T1000 (cell line): ENCODE data around the gene GALNT16.
"Not testable (repeated sequence)": the region's sequence is repeated elsewhere in the genome, so short reads cannot be mapped to it uniquely, and the experiment has no call there.

ENCODE experiments used
- DNase-seq: peaks from one replicate; lab custom pipeline; 2025; ENCODE audit warnings: mixed read lengths; lab: John Stamatoyannopoulos, UW

GALNT16 gene

DNA sequence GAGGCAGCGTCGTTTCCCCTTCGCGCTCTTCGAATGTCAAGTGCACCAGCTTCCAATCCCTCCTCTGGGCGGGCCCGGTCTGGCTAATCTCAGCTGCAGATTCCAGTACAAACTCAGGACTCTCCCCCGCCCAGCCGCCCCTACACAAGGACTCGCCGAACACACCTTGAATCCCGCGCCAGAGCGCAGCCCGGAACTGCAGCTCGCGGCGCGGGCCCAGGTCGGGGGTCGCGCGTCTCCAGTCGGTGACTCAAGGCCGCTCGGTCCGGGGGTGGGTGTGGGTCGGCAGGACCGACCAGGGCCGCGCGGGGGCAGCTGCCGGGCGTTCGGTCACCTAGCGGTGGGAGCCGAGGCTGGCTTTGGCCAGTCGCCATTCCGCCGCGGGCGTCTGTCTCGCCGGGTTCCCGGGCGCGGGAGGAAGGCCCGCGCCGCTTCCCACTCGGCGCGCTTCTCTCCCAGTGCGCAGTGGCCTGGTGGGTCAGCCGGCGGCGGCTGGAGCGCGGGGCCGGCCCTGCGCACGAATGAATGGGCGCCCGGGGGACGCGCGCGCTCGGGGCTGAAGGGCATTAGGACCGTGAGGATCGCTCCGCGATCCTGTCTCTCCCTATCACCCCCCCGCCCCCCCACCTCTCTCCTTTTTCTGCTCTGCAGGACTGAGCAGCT, at the start of gene GALNT16:
GALNT16 (plus strand) TSS at position 632 of the 663 bp plus-strand sequence. CDS start 133 bp downstream, outside the sequence.
- peak; percentile 48 for DNase-seq

DNA sequence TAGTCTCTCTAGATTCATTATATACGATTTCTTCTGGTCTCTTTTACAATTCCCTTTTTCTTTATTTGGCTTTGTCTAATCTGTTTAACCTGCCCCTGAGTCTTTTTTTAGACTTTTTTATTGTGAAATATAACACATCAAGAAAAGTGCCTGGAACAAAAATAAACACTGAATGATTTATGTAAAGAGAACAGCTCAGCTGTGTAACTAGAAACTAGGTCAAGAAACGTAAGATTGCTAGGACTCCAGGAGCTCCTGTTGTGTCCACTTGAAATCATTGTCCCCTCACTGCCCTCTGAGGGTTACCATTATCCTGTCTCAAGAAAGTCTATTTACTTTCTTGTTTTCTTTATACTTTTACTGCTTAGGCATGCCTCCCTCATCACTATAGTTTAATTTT, 45.6 kb upstream of the GALNT16 start:
- no peak for DNase-seq

DNA sequence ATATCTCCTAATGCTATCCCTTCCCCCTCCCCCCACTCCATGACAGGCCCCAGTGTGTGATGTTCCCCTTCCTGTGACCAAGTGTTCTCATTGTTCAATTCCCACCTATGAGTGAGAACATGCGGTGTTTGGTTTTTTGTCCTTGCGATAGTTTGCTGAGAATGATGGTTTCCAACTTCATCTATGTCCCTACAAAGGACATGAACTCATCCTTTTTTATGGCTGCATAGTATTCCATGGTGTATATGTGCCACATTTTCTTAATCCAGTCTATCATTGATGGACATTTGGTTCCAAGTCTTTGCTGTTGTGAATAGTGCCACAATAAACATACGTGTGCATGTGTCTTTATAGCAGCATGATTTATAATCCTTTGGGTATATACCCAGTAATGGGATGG, 42.3 kb upstream of the GALNT16 start:
- not testable (repeated sequence) for DNase-seq

DNA sequence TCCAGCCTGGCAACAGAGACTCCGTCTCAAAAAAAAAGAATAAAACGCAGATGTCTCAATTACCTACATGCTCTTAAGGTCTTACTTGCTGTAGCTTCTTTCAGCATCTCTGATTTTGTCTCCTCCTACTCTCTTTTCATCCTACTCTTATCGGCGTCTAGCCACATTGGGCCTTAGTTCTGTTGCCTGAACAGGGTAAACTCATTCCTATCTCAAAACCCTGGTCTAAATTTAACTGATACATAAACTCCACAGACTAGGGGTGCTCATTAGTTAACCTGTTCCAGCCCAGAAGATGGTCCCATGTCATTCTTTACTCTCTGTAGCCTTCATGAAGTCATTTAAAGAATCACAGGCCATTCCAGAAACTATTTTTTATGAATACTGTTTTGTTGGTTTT, 35.0 kb upstream of the GALNT16 start:
- DNase-seq: no peak

DNA sequence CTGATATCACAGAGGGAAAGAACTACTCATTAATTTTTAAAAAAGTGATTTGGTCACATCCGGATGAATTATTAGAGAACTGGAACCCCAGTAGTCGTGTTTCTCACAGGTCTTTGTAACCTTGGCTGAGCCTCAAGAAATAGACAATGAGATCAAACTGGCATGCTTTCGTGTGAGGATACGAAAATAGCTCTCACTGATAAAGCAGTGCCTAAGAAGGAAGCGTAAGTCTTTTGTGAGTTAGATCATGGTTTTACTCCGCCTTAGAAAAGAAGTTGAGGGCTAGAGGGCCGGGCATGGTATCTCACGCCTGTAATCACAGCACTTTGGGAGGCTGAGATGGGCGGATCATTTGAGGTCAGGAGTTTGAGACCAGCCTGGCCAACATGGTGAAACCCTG, 33.8 kb upstream of the GALNT16 start:
- no peak for DNase-seq

DNA sequence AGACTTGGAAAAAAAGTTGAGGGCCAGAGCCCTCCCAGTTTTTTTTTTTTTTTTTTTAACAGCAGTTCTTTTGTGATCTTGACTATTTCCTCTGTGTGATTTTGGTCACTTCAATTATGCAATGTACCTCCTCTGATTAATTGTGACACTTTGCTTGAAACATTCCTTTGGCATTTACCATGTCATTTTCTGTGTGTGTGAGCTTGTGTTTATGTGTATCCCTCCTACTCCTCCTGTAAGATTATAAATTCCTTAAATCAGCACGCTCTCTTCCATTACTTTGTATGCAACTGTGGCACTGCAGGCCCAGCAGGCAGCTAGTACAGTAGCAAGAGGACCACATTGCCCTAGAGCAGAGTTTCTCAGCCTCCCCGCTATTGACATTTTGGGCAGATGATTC, 33.2 kb upstream of the GALNT16 start:
- no peak for DNase-seq

DNA sequence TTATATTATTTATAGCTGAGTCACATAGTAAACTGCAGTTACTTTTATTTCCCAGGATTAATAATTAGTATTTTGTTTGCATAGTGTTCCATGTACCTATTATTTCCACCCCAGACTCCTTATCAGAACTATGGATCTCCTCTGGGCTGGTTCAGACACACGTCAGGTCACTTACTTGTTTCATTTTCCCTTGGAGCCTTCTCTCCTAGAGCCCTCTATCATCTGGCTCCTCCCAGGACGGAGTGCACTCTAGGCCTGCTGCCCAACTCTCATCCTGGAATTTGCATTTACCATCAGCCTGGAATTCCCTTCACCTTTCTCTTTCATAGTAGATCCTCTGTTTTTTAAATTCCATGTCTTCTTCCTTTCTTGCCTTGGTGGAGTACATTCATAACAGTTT, 28.5 kb upstream of the GALNT16 start:
- DNase-seq: no peak

DNA sequence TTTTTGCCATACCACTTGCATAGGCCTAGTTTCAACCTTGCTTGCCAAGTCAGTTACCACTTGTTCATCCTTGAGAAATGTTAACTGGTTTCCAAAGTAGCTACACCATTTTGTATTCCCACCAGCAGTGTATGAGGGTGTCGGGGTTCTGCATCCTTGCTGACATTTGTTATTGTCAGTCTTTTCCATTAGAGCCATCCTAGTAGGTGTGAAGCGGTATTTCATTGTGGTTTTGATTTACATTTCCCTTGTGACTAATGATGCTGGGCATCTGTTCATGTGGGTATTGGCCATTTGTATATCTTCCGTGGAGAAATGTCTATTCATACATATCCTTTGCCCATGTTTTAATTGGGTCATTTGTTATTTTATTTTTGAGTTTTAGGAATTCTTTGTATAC, 27.6 kb upstream of the GALNT16 start:
- no peak for DNase-seq

DNA sequence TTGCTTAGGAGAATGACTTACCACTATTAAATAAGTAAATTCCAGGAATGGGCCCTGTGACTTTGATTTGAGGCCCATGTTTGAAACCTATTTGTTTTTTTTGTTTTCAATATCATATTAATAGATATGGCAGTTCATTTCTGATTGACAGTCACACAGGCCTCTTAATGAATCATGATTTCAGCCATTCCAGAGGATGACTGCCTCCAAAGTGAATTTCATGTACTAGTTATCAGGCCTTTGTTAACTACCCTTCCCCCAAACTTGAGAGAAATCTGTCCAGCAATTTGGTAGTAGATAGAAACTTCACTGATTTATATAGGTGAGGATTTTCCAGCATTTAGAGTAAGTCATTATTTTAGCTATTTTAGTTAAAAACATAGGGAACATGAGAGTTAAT, 25.9 kb upstream of the GALNT16 start:
- DNase-seq: no peak

DNA sequence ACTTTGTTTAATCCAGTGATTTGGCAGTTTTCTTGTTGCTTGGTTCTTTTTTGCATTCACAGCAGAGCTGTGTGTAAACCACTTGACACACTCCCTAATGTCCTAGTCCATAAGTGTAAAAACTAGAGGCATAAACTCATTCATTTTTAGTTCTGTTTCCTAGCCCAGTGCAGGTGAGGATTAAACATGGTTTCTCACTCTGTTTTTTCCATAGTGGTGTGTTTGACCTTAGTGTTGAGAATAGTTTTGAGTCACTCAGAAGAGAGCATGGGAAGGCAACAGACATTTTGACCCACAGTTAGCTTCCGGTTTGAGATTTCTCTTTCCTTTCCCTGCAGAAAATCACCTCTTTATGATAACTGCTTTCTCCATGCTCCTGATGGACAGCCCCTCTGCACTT, 24.2 kb upstream of the GALNT16 start:
- DNase-seq: no peak

DNA sequence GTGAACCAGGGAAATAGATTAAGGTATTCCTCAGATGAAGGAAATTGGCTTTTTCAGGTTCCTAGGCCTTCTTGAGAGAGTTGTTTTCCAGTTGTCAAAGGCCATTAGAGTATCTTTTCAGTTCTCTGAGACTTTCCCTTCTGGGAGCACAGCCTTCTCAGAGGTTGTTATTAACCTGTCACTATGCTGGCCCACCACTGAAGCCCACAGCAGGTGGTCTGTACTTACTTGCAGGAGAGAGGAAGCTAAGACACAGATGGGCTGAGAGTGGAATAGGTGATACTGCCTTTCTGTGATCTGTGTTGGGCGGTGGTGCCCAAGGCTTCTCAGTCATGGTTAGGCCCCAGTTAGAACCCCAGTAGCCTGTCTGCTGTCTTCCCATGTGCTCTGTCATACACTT, 22.8 kb upstream of the GALNT16 start:
- DNase-seq: no peak

DNA sequence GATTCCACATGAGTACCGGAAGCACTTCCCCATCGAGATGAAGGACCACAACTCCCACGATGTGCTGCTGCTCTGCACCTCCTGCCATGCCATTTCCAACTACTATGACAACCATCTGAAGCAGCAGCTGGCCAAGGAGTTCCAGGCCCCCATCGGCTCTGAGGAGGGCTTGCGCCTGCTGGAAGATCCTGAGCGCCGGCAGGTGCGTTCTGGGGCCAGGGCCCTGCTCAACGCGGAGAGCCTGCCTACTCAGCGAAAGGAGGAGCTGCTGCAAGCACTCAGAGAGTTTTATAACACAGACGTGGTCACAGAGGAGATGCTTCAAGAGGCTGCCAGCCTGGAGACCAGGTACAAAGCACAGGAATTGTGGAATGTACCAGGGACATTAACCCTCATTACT, 22.4 kb upstream of the GALNT16 start:
- DNase-seq: no peak

DNA sequence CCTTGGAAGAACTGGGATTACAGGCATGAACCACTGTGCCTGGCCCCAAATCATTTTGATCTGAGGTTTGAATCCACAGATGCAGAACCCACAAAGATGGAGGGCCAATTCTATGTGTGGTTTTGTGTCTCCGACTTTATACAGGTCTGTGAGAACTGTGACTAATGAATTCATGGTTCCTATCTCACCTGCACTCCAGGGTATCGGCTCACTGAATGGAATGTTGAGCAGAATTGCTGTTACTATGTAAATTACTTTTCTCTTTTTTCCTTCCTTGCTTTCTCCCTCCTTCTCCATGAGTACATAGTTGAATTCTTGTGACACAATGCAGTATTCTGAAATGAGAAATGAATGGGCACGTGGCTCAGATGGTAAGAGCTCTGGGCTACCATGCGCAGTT, 21.1 kb upstream of the GALNT16 start:
- DNase-seq: no peak

DNA sequence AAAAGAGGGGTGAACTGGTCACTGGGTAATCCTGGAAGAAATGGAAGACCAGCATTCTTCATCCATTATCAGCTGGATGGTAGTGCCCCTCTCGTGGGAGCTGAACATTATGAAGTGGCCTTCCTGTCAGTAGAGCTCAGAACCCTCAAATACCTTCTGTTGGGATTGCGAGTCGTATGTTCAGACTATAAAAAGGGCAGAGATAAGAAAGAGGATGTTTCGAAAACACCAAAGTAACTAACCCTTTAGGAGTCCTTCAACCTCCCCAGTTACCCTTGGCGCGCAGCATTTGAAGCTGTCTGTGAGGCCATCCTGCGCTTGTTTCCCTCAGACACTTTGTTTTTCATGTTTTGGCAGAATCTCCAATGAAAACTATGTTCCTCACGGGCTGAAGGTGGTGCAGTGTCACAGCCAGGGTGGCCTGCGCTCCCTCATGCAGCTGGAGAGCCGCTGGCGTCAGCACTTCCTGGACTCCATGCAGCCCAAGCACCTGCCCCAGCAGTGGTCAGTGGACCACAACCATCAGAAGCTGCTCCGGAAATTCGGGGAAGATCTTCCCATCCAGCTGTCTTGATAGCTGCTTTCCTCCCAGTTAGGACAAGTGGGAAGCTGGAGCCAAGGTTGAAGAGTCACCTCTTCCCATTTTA, 19.3 kb upstream of the GALNT16 start:
- no peak for DNase-seq

DNA sequence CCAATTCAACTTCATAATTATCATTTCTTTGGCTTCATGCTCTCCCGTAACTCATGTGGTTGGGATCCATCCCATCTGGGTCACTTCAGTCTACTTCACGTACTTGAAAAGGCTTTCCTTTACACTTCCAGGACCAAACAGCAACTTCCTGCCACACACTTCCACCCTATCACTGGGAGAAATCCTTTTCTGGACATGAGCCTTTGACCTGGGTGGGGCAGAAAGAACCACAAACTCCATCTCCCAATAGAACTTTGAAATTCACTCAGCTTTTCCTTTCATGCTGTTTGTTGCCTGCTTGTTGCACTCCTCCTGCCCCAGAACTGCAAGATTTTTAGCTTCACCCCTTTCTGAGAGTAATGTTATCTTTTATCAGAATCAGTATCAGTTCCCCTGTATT, 18.4 kb upstream of the GALNT16 start:
- no peak for DNase-seq

DNA sequence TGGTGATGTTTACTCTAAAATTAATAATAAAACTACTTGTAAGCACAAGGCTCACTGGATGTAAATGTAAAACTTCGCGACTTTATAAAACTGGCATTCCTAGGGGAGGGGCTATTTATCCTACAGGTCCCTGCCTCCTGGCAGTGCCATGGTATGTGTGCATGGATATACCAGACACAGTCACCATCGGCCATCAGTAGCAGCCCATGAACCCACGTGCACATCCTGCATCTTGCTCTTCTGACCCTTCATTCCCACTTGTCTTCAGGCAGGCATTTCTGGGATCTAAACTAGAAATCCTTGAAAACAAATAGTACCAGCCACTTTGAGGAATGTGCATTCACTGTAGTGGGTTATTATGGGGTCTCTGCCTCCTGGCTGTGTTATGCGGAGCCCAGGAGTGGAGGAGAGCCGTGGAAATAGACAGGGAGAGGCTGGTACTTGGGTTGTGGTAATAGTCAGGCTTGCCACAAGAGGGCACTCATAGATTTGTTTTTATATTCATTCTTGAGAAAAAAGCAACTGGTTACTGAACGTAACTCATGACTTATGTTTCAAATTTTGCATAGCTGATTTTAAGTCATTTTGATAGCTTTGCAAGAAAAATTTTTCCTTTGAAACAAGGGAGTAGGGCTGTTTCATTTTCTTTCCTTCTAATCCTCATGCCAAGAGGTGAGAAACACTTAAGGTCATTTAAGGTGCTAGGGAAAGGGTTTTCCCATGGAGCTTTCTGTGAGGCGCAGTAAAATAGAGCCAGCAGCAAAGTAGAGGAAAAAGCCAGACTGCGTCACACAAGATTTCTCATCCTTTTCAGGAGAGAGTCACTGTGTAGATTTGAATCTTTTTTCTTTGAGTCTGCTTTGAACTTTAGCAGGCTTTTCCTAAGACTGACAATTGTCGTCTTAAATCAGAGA, 17.4 kb upstream of the GALNT16 start:
- DNase-seq: no peak

DNA sequence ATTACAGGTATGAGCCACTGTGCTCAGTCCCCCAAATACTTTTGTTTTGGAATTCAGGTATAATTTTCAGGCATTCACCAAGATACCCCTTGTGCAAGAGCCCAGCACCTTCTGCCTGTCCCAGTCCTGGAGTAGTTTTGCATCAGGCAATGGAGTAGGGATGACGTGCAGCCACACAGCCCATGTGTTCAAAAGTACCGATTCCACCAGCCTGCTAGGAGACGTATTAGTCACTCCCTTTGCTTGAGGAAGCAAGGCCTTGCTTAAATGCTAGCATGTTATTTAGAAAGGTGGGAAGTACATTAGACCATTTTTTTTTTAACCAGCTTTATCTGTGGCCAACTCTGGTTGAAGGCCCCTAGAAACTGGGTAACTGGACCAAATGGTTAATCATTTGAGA, 15.0 kb upstream of the GALNT16 start:
- no peak for DNase-seq

DNA sequence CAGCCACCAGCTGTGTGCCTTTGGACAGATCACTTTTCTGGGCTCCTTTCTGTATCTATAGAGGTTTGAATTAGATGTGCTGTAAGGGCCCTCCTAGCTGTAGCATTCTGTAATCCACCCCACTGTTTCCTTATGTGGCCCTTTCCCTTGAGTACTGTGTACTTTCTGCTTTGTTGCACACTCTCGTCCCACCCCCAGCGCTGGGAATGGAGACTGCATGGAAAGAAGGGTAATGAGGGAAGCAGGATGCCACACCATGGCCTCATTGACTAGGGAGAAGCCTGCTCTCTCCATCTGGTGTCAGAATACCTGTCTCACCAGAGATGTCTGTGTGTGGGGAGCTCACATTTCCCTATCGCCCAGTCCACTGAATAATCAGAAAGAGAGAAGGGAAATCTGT, 13.6 kb upstream of the GALNT16 start:
- no peak for DNase-seq

DNA sequence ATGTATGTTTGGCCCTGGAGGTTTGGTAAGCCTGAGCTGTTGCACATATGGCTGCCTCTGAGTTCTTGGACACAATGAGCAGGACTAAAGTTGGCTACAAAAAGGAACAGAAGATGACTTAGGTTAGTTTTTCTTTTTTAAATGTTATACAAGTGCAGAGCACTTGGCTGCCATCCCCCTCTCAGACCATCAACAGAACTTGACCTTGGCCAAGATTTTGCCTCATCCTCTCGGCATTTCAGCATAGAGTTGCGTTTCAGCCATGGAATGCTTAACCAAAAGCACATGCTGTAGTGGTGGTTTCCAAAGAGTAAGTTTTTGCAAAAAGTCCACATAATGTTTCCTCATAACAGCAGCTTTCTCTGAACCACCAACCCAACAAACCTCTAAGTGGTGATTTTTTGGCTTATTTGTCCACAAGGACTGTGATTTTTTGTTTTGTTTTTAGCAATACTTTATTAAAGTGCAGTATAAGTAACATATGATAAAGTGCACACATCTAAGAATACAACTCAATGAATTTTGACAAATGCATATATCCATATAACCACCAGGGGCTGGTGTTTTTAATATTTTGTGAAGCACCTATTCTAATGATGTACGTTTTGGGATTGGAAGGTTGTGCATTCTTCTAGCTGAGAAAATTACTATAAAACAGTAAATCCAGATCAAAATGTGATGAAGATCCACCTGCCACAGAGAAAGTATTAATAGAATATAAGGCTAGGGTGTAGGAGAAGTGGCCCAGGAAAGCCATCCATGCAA, 12.1 kb upstream of the GALNT16 start:
- no peak for DNase-seq

DNA sequence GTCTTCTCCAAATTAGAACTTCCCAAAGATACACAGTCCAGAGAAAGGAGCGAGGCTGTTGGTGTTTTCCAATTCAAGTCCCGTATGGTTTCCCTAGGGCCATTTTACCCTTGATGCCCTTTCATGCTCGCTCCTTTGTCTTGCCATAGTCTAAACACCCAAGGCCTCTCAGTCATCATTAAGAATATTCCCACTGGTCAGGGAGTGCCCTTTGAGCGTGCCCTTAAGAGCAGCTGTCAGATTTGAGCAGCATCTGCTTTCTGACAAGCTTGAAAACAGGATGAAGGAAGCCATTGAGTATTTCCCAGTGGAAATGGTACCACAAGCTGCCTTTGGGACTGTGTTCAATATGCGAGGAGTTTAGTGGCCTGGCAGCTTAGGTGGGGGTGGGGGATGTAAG, 10.4 kb upstream of the GALNT16 start:
- DNase-seq: no peak

DNA sequence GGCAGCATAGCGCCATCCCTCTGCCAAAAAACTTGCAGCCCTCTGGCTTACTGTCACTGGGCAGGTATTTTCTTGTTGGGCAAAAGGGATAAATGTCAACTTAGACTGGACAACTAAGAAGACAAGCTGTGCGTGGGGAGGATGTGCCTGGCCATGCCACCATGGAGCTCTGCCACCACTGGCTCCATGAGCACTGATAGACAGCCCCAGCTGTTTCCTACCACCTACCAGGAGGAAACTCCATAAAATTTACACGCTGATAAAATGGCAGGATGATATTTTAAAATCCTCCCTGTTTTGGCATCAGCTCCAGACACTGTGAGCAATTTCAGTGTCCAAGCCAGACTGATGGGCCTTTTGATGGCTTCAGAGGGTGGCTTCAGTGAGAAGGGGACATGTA, 7.1 kb upstream of the GALNT16 start:
- no peak for DNase-seq

DNA sequence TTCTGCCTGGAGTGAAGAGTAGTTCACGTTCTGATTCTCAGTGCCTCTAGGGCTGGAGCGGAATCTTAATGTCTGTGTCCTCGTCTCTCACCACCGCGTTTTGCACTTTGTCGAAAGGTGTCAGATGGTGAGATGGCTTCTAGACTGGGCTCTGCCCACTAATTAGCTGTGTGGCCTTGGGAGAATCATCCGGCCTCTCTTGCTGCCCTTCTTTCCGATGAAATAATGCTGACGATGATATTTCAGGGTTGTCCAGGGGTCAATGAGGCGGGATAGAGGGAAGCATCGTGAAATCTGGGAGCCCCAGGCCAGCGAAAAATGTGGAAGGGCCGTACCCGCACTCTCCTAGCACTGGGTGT, 811 bp upstream of the GALNT16 start:
- DNase-seq: no peak
